GM18909 (cell line): ENCODE results near the gene CXCL10.
"Not testable (repeated sequence)": the region's sequence is repeated elsewhere in the genome, so short reads cannot be mapped to it uniquely, and the experiment has no call there.

ENCODE experiments used
- ATAC-seq: cut with Tn5 transposase; IDR thresholded peaks from one replicate; pipeline ENCODE4 v1.9.1; 2021; ENCODE audit warnings: mild to moderate bottlenecking; ENCODE audit not compliant: unreplicated experiment, poor library complexity

Gene CXCL10

GRCh38 chr4:76029300-76029699 is 6.0 kb upstream of the CXCL10 start:
- ATAC-seq = no peak

- no peak for ATAC-seq
These were observed 5.1 kb upstream of the CXCL10 start for GRCh38 chr4:76028350-76028765.

GRCh38 chr4:76024065-76024464 is 768 bp upstream of the CXCL10 start:
- ATAC-seq = no peak

GRCh38 chr4:76022677-76023076 is 620 bp downstream of the CXCL10 start:
- ATAC-seq = no peak

GRCh38 chr4:76022031-76022430 is 1.3 kb downstream of the CXCL10 start:
- no peak for ATAC-seq

GRCh38 chr4:76017056-76017686 is 6.1 kb downstream of the CXCL10 start:
- no peak for ATAC-seq

- peak; percentile 69 for ATAC-seq
These were observed 6.9 kb downstream of the CXCL10 start for GRCh38 chr4:76016393-76016792.

- ATAC-seq = no peak
These were observed 9.8 kb downstream of the CXCL10 start for GRCh38 chr4:76013540-76013939.

GRCh38 chr4:76012388-76012801 is 10.9 kb downstream of the CXCL10 start:
- ATAC-seq = no peak

- ATAC-seq = peak; percentile 70
These were observed 11.5 kb downstream of the CXCL10 start for GRCh38 chr4:76011700-76012387.

- ATAC-seq = no peak
These were observed 12.2 kb downstream of the CXCL10 start for GRCh38 chr4:76011018-76011670.

- no peak for ATAC-seq
These were observed 12.7 kb downstream of the CXCL10 start for GRCh38 chr4:76010576-76010975.

GRCh38 chr4:76009311-76009710 is 14.0 kb downstream of the CXCL10 start:
- ATAC-seq = no peak

GRCh38 chr4:76007089-76007862 is 16.0 kb downstream of the CXCL10 start, which contains the start of gene CXCL9:
Gene CXCL9, minus strand, starts transcription at chr4:76007509. Its CDS starts 60 bp downstream, at chr4:76007449.
- no peak for ATAC-seq

- ATAC-seq = no peak
These were observed 19.7 kb downstream of the CXCL10 start for GRCh38 chr4:76003620-76004019.

- no peak for ATAC-seq
These were observed 20.3 kb downstream of the CXCL10 start for GRCh38 chr4:76003035-76003434.

- no peak for ATAC-seq
These were observed 21.1 kb downstream of the CXCL10 start for GRCh38 chr4:76002176-76002575.

GRCh38 chr4:76001700-76002099 is 21.6 kb downstream of the CXCL10 start:
- no peak for ATAC-seq

- ATAC-seq = no peak
These were observed 23.0 kb downstream of the CXCL10 start for GRCh38 chr4:76000279-76000678.

GRCh38 chr4:75998525-75999147 is 24.7 kb downstream of the CXCL10 start:
- ATAC-seq = not testable (repeated sequence)
